ENCODE measurements around the gene RALGPS1.

GRCh38 chr9:126947529-126947928, 32.9 kb downstream of the RALGPS1 start:
- TF ChIP-seq GABPA (IDR thresholded peaks at IDR 0.05; ENCODE audit: low read depth): no peak
- no peak for TF ChIP-seq CTCF (IDR thresholded peaks at IDR 0.05)
- peak; percentile 6; the same call in 1 of the 2 replicates for TF ChIP-seq SMC3 (IDR thresholded peaks at IDR 0.05; ENCODE audit: low read depth, low read length)
- TF ChIP-seq RXRA (IDR thresholded peaks at IDR 0.05; ENCODE audit: borderline replicate concordance, low read depth): no peak
- no peak for TF ChIP-seq EZH2phosphoT487 (IDR thresholded peaks at IDR 0.05; ENCODE audit: borderline replicate concordance, low read depth)
- peak; percentile 33; the same call in 1 of the 2 replicates for TF ChIP-seq RAD21 (IDR thresholded peaks at IDR 0.05; ENCODE audit: low read length)
- TF ChIP-seq, protein P1, sequence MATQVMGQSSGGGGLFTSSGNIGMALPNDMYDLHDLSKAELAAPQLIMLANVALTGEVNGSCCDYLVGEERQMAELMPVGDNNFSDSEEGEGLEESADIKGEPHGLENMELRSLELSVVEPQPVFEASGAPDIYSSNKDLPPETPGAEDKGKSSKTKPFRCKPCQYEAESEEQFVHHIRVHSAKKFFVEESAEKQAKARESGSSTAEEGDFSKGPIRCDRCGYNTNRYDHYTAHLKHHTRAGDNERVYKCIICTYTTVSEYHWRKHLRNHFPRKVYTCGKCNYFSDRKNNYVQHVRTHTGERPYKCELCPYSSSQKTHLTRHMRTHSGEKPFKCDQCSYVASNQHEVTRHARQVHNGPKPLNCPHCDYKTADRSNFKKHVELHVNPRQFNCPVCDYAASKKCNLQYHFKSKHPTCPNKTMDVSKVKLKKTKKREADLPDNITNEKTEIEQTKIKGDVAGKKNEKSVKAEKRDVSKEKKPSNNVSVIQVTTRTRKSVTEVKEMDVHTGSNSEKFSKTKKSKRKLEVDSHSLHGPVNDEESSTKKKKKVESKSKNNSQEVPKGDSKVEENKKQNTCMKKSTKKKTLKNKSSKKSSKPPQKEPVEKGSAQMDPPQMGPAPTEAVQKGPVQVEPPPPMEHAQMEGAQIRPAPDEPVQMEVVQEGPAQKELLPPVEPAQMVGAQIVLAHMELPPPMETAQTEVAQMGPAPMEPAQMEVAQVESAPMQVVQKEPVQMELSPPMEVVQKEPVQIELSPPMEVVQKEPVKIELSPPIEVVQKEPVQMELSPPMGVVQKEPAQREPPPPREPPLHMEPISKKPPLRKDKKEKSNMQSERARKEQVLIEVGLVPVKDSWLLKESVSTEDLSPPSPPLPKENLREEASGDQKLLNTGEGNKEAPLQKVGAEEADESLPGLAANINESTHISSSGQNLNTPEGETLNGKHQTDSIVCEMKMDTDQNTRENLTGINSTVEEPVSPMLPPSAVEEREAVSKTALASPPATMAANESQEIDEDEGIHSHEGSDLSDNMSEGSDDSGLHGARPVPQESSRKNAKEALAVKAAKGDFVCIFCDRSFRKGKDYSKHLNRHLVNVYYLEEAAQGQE (IDR thresholded peaks at IDR 0.05; ENCODE audit: low read depth, low read length): no peak
- TF ChIP-seq YY1 (IDR thresholded peaks at IDR 0.05; ENCODE audit: low read depth): no peak
- no peak for TF ChIP-seq JUND (IDR thresholded peaks at IDR 0.05)
